GM23338 (cell line): ENCODE measurements around the gene AHNAK. TPM values are rescaled to one million over a fixed set of nuclear protein-coding genes. Genes with fewer than 3 reads are reported as not detected.

Source experiments
- ATAC-seq: fragments of 200-7000 bp; cut with Tn5 transposase; 3 replicates; pipeline ENCODE4 v1.9.1; 2020
- DNase-seq: peaks from one replicate; pipeline ENCODE4 v3.0.0-alpha.2; 2015; ENCODE audit warnings: low spot score
- H2AFZ ChIP-seq: fragments of 200-600 bp; sonication (generic); 2 replicates; pipeline ENCODE4 v1.8.0; 2016; ENCODE audit warnings: antibody characterized with exemption, mild to moderate bottlenecking, moderate library complexity
- H3F3A ChIP-seq: fragments of 200-600 bp; sonication (generic); replicated peaks from 2 replicates; pipeline ENCODE4 v1.8.0; 2017; ENCODE audit warnings: antibody characterized with exemption, mixed run types, low read depth
- H3K27ac ChIP-seq: fragments of 200-600 bp; sonication (generic); 2 replicates; pipeline ENCODE4 v1.6.1; 2016; ENCODE audit warnings: low read depth
- H3K27me3 ChIP-seq: fragments of 200-600 bp; sonication (generic); 2 replicates; pipeline ENCODE4 v1.8.0; 2016; ENCODE audit warnings: mild to moderate bottlenecking, mixed run types, moderate library complexity; ENCODE audit not compliant: insufficient read depth
- H3K36me3 ChIP-seq: fragments of 200-600 bp; sonication (generic); 2 replicates; pipeline ENCODE4 v1.8.0; 2016; ENCODE audit warnings: mild to moderate bottlenecking; ENCODE audit not compliant: insufficient read depth
- H3K4me1 ChIP-seq: fragments of 200-600 bp; sonication (generic); 2 replicates; pipeline ENCODE4 v1.8.0; 2016; ENCODE audit warnings: mild to moderate bottlenecking, moderate library complexity; ENCODE audit not compliant: insufficient read depth
- H3K4me2 ChIP-seq: fragments of 200-600 bp; sonication (generic); 2 replicates; pipeline ENCODE4 v1.7.1; 2017; ENCODE audit warnings: mixed run types
- H3K4me3 ChIP-seq: fragments of 200-600 bp; sonication (generic); 2 replicates; pipeline ENCODE4 v1.6.1; 2016; ENCODE audit warnings: mixed run types
- H3K79me2 ChIP-seq: fragments of 200-600 bp; sonication (generic); replicated peaks from 2 replicates; pipeline ENCODE4 v1.8.0; 2017; ENCODE audit warnings: mild to moderate bottlenecking; ENCODE audit not compliant: insufficient read depth
- H3K9me2 ChIP-seq: fragments of 200-600 bp; sonication (generic); 2 replicates; pipeline ENCODE4 v1.8.0; 2017; ENCODE audit not compliant: insufficient read depth
- H4K20me1 ChIP-seq: fragments of 200-600 bp; sonication (generic); replicated peaks from 2 replicates; pipeline ENCODE4 v1.8.0; 2017; ENCODE audit warnings: mild to moderate bottlenecking; ENCODE audit not compliant: insufficient read depth
- H3K27ac Mint-ChIP-seq: 2 replicates; pipeline ENCODE4 v1.8.0; 2020; ENCODE audit warnings: inconsistent platforms, mild to moderate bottlenecking, moderate library complexity, mixed read lengths
- H3K27me3 Mint-ChIP-seq: 3 replicates; pipeline ENCODE4 v1.8.0; 2022; ENCODE audit warnings: low read depth, mild to moderate bottlenecking, moderate library complexity, mixed read lengths, inconsistent platforms; ENCODE audit not compliant: insufficient read depth, poor library complexity
- H3K36me3 Mint-ChIP-seq: 3 replicates; pipeline ENCODE4 v1.8.0; 2021; ENCODE audit warnings: low read depth, mild to moderate bottlenecking, inconsistent platforms, moderate library complexity, mixed read lengths
- H3K4me1 Mint-ChIP-seq: 3 replicates; pipeline ENCODE4 v1.8.0; 2020; ENCODE audit warnings: mild to moderate bottlenecking, inconsistent platforms, mixed read lengths
- H3K4me3 Mint-ChIP-seq: 3 replicates; pipeline ENCODE4 v1.8.0; 2021; ENCODE audit warnings: moderate library complexity, mild to moderate bottlenecking, inconsistent platforms, mixed read lengths
- H3K9me3 Mint-ChIP-seq: 3 replicates; pipeline ENCODE4 v1.8.0; 2020; ENCODE audit warnings: moderate library complexity, mild to moderate bottlenecking, inconsistent platforms, mixed read lengths
- CREB1 ChIP-seq: fragments of 250-450 bp; sonication (Bioruptor Pico); IDR thresholded peaks from 2 replicates; pipeline ENCODE4 v1.5.0; 2020; ENCODE audit warnings: low read depth, mild to moderate bottlenecking, moderate library complexity
- EZH2 ChIP-seq: fragments of 200-600 bp; sonication (generic); IDR thresholded peaks from one replicate; pipeline ENCODE4 v1.8.0; 2017; ENCODE audit warnings: antibody characterized with exemption, mild to moderate bottlenecking, low read depth; ENCODE audit not compliant: unreplicated experiment
- EZH2phosphoT487 ChIP-seq: fragments of 200-600 bp; sonication (generic); IDR thresholded peaks from one replicate; pipeline ENCODE4 v1.8.1; 2018; ENCODE audit warnings: antibody characterized with exemption; ENCODE audit not compliant: unreplicated experiment
- NANOG ChIP-seq: IDR thresholded peaks from 2 replicates; pipeline ENCODE4 v1.6.1; 2016; ENCODE audit warnings: antibody characterized with exemption, borderline replicate concordance
- STAT1 ChIP-seq: IDR thresholded peaks from one replicate; pipeline ENCODE4 v1.6.1; 2016; ENCODE audit warnings: antibody characterized with exemption; ENCODE audit not compliant: unreplicated experiment
- ZNF331 ChIP-seq: fragments of 250-450 bp; sonication (Bioruptor Pico); IDR thresholded peaks from 2 replicates; pipeline ENCODE4 v1.5.0; 2020; ENCODE audit warnings: low read depth, mild to moderate bottlenecking, moderate library complexity
- ZNF462 ChIP-seq: fragments of 250-450 bp; sonication (Bioruptor Pico); IDR thresholded peaks from 2 replicates; pipeline ENCODE4 v1.5.0; 2020; ENCODE audit warnings: mild to moderate bottlenecking, moderate library complexity
- polyA plus RNA-seq: library from polyadenylated mRNA; unstranded; fragments of >200 nt; fragmentation: Nextera tagmentation; extraction: Ambion mirVana; gene quantifications from 2 replicates; pipeline ENCODE4 v1.2.1, GENCODE V29; 2016
- total RNA-seq: library from RNA; depleted of rRNA; stranded (reverse); fragments of >200 nt; shearing (Covaris generic); gene quantifications from 2 replicates; pipeline ENCODE4 v1.2.3, GENCODE V29; 2014
- TF ChIP-seq, protein P1 (sequence below): IDR thresholded peaks from 2 replicates; pipeline ENCODE4 v1.6.1; 2016; ENCODE audit warnings: antibody characterized with exemption
- TF ChIP-seq, protein P2 (sequence below), 2 experiments: fragments of 200-600 bp in 1 of 2; sonication (generic) in 1 of 2; conservative IDR thresholded peaks; 2 replicates each; pipeline versions ENCODE4 v1.5.1 to v1.6.1; 2016 to 2017; ENCODE audit warnings: antibody characterized with exemption in 2 of 2, low read depth in 2 of 2, mild to moderate bottlenecking in 2 of 2, moderate library complexity in 1 of 2

AHNAK gene
- total and polyA plus RNA-seq, 2 experiments from 2014 or later, result 0.91 to 2.1 TPM

GRCh38 chr11:62487738-62488551, 58.7 kb downstream of the AHNAK start:
- Histone ChIP-seq H3K36me3 (no peaks in the 10 kb centered on the region), H3K27ac (no peak overlapping the region), H3K79me2 (no peaks in the 10 kb centered on the region), H4K20me1 (no peaks in the 10 kb centered on the region), H3F3A (no peaks in the 10 kb centered on the region), H3K4me1 (no peaks in the 10 kb centered on the region), H3K4me3 (no peak overlapping the region), H3K4me2 (no peak overlapping the region), H3K9me2 (no peaks in the 10 kb centered on the region), H3K27me3 (no peaks in the 10 kb centered on the region), H2AFZ (peak overlapping the region; percentile 78)
- Mint-ChIP-seq H3K4me3 (no peak overlapping the region), H3K27me3 (peaks cover 3% of the 10 kb centered on the region), H3K27ac (no peak overlapping the region), H3K4me1 (peaks cover 2% of the 10 kb centered on the region; the same call in 1 of the 3 replicates), H3K9me3 (no peaks in the 10 kb centered on the region; the same call in 2 of the 3 replicates), H3K36me3 (no peaks in the 10 kb centered on the region)
- no peak for ATAC-seq
- TF ChIP-seq, protein P1, sequence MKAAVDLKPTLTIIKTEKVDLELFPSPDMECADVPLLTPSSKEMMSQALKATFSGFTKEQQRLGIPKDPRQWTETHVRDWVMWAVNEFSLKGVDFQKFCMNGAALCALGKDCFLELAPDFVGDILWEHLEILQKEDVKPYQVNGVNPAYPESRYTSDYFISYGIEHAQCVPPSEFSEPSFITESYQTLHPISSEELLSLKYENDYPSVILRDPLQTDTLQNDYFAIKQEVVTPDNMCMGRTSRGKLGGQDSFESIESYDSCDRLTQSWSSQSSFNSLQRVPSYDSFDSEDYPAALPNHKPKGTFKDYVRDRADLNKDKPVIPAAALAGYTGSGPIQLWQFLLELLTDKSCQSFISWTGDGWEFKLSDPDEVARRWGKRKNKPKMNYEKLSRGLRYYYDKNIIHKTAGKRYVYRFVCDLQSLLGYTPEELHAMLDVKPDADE, result no peak
- TF ChIP-seq STAT1 (no peak), ZNF331 (CRISPR knock-in tag) (no peak), CREB1 (CRISPR knock-in tag) (no peak), NANOG (no peak)
- DNase-seq, result no peak

- H3K27me3 Mint-ChIP-seq, result peaks cover 3% of the 10 kb centered on the region
- Histone ChIP-seq H3K4me2 (no peak overlapping the region), H3K27ac (no peak overlapping the region), H3K4me3 (no peak overlapping the region), H3K27me3 (no peaks in the 10 kb centered on the region), H3K4me1 (no peaks in the 10 kb centered on the region), H3K36me3 (no peaks in the 10 kb centered on the region), H3K9me2 (no peaks in the 10 kb centered on the region), H3F3A (no peaks in the 10 kb centered on the region), H4K20me1 (no peaks in the 10 kb centered on the region), H2AFZ (peak overlapping the region; percentile 78; the same call in 1 of the 2 replicates), H3K79me2 (no peaks in the 10 kb centered on the region)
- H3K4me3 Mint-ChIP-seq, result no peak overlapping the region
- ATAC-seq, result no peak
- H3K27ac Mint-ChIP-seq, result no peak overlapping the region
- no peaks in the 10 kb centered on the region; the same call in 2 of the 3 replicates for H3K9me3 Mint-ChIP-seq
- H3K36me3 Mint-ChIP-seq, result no peaks in the 10 kb centered on the region; the same call in 2 of the 3 replicates
- H3K4me1 Mint-ChIP-seq, result peaks cover 2% of the 10 kb centered on the region; the same call in 1 of the 3 replicates
- no peak for DNase-seq
- TF ChIP-seq CREB1 (CRISPR knock-in tag) (no peak), EZH2 (no peak), EZH2phosphoT487 (no peak), ZNF462 (CRISPR knock-in tag) (no peak)
- TF ChIP-seq, protein P2, sequence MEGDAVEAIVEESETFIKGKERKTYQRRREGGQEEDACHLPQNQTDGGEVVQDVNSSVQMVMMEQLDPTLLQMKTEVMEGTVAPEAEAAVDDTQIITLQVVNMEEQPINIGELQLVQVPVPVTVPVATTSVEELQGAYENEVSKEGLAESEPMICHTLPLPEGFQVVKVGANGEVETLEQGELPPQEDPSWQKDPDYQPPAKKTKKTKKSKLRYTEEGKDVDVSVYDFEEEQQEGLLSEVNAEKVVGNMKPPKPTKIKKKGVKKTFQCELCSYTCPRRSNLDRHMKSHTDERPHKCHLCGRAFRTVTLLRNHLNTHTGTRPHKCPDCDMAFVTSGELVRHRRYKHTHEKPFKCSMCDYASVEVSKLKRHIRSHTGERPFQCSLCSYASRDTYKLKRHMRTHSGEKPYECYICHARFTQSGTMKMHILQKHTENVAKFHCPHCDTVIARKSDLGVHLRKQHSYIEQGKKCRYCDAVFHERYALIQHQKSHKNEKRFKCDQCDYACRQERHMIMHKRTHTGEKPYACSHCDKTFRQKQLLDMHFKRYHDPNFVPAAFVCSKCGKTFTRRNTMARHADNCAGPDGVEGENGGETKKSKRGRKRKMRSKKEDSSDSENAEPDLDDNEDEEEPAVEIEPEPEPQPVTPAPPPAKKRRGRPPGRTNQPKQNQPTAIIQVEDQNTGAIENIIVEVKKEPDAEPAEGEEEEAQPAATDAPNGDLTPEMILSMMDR (conservative IDR thresholded peaks at IDR 0.05; ENCODE audit: low read depth in 2 of 2), result no peak
Observed at GRCh38 chr11:62487136-62487535, 59.5 kb downstream of the AHNAK start.
